HG03108 (cell line): ENCODE data around the gene EFCAB6.

Experiments used
- ATAC-seq: cut with Tn5 transposase; IDR thresholded peaks from one replicate; pipeline ENCODE4 v1.9.1; 2021; ENCODE audit warnings: moderate library complexity; ENCODE audit not compliant: unreplicated experiment

Gene EFCAB6

DNA sequence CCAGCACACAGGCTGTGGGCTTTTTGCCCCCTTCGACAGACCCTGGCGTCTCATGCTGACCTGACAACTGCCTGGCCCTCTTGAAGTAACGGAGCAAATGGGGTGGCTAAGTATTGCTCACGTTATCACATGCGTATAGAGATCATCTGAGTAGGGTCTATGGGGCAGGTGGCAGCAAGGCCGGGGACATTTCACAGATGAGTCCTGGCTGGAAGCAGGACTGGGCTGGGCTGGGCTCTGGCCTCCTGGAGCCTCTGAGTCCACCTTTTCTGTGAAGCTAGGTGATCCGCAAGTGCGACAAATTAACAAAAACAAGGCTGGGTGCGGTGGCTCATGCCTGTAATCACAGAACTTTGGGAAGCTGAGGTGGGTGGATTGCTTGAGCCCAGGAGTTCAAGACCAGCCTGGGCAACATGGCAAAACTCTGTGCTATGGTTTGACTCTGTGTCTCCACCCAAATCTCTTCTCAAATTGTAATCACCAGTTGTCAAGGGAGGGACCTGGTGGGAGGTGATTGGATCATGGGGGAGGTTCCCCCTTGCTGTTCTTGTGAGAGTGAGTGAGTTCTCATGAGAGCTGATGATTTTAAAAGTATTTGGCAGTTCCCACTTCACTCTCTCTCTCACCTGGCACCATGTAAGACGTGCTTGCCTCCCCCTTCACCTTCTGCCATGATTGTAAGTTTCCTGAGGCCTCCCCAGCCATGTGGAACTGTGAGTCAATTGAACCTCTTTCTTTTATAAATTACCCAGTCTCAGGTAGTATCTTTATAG, 278.3 kb downstream of the EFCAB6 start:
- no peak for ATAC-seq

DNA sequence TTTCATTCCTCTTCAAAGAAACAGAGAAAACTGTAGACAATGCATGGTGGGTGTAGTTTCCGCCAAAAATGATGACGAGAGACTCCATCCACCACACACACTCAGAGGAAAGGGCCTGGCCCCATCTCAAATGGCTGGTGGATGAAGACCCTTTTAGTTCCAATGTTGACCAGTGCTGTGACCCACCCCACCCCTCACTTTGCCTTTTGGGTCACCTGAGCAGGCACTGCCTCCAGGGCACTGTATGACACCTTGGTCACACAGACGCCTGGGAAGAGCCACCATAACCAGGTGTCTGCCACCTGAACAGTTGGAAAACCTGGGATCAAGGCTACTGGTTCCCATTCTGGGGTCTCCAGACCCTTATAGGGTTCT, 279.0 kb downstream of the EFCAB6 start:
- no peak for ATAC-seq

- ATAC-seq, result no peak
These were observed 279.6 kb downstream of the EFCAB6 start for GRCh38 chr22:43532301-43533155.

DNA sequence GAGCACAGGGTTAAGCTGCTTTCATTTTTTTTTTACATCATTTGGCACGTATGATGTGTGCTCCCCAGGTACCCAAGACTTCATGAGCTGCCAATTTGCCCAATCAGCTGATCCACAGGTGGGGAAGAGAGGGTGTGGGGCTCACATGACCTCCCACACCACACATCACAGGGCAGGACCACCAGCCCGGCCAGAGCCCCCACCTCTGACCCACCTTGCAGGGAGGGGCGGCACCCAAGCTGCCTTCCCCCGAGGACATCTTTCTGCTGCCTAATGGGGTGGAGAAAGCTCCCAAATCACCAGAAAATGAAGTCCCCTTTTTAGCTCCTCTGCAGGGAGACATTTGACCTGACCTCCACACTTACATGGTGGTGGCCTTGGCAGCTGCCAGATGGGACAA, 280.5 kb downstream of the EFCAB6 start:
- no peak for ATAC-seq

DNA sequence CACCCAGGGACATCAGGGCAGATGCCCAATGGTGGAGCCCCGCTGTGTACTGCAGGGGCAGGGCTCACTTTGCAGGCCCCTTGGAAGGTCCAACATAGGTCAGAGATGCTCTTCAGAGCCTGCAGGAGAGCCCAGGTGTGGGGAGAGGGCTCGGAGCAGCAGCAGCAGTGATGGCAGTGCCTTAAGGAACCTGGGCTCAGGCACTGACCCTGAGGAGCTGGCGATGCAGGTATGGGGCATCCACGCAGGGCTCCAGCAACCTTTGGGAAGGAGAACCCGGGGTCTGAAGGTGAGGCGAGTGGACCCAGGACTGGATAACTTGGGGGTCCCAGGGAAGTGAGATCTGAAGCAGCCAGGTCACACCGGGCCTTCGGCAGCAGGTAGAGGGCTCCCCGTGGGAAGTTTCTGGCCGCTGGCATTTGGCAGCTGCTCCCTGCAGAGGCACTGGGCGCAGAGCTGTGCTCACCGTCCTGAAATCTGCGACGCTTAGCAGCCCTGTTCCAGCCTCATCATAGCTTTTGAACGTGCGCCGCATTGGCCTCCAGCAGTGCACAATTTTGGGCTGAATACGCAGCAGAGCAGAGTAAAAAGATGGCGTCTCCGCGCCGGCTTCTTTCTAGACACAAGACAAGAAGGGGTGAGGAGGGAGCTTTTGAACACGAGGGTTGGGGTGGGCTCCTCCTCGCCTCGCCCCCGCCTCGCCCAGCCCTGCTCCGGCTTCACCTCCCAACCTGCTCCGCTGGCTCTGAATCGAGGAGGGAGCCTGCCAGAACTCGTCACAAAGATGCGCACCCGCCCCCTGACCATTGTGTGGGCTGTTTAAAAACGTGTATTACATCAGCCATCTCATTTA, 281.5 kb downstream of the EFCAB6 start:
- ATAC-seq, result no peak

DNA sequence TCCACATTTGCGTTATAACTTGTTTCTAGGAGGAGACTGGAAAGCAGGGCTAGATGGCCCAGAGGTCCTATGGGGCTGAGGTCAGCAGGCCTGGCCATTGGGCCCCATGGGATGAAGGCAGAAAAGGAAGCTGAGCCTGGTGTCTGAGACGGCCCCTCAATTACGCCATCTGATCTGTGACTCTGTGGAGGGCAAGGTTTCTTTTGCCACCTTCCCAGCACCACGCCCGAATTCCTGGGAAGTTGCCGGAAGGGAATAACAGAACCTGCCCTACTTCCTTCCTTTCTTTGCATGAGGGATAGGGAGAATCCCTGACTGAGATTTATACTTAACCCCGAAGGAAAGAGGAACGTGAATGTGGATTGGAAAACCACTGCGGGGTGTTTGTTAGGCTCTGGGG, 282.2 kb downstream of the EFCAB6 start:
- ATAC-seq, result no peak

DNA sequence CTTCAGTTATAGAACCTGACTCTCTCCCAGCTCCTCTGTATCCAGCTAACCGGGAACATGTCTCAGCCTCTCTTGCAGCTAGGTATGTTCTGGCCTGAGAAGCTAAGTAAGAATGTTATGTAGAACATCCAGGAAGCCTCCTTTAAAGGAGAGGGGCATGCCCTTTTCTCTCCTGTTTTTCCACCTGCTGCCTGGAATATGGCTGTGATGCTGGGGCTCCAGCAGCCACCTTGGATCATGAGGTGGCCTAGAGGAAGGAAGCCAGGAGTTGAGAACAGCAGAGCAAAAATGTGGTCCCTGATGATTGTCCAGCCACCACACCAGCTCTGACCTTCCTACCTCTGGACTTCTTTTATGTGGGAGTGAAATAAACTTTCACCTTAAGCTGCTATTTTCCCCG, 282.6 kb downstream of the EFCAB6 start:
- no peak for ATAC-seq

GRCh38 chr22:43528601-43529360, 283.3 kb downstream of the EFCAB6 start:
- no peak for ATAC-seq

DNA sequence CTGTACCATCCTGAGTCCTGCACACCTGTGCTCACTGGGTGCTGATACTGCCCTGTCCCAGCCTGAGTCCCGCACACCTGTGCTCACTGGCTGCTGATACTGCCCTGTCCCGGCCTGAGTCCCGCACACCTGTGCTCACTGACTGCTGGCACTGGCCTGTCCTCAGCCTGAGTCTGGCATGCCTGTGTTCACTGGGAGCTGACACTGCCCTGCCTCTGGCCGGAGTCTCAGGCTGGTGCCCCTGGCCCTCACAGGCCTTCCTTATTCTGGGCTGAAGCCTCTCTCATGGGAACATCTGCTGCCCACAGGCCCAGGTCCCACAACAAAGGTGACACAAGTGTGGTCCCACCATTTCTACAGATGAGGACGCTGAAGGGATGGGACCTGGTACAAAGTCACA, 285.2 kb downstream of the EFCAB6 start:
- no peak for ATAC-seq

GRCh38 chr22:43526117-43526655, 285.9 kb downstream of the EFCAB6 start:
- no peak for ATAC-seq

- ATAC-seq, result no peak
These were observed 290.4 kb downstream of the EFCAB6 start for GRCh38 chr22:43521716-43522115.

DNA sequence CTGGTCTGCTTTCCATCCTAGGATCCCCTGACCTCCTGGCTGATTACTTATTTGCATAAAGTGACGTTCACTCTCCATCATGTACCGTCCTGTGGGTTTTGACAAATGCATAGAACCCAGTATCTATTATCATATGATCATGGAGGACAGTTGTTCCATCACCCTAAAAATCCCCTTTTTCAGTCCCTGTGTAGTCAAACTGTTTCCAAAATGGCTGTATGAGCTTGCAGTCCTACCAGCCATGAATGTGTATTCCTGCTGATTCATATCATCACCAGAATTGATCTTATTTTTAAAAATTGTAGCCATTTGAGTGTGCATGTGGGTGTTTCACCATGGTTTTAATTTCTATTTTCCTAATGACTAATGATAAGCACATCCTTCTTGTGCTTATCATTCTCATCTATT, 291.5 kb downstream of the EFCAB6 start:
- no peak for ATAC-seq

- no peak for ATAC-seq
These were observed 295.0 kb downstream of the EFCAB6 start for GRCh38 chr22:43516996-43517635.

DNA sequence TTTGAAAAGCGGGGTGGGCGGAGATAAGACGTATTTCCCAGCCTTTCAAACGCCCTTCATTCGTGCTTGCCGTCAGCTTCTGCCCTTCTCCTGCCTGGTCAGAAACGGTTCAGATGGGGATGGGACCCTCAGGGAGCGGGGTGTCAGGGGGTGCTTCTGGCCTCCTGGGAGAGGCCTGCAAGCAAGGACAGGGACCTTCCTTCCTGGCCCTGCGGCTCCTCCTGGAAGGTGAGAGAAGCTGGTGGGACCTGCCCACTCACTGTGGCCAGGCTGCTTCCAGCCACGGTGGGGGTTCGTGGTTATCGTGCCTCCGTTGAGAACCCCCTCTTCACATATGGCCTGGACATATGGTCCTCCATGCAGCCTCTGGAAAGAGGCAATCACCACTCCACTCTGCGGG, 295.7 kb downstream of the EFCAB6 start:
- ATAC-seq, result no peak

DNA sequence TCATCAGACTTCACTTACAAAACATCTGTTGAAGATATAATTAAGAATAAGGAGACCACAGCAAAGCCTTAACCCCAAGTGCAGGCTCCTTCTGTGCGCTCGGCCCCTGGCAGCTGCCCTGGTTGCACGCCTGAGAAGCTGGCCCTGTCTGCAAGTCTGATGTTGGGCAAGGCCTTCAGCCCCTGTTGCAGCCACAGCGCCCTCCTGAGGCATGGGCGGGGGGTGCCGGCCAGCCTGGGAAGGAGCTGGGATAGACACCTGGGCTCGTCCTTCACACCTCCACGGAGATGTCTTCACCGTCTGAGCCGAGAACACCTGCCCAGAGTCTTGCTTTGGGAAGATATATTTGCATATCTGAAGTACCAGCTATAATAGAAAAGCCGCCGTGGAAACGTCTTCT, 296.2 kb downstream of the EFCAB6 start:
- no peak for ATAC-seq

DNA sequence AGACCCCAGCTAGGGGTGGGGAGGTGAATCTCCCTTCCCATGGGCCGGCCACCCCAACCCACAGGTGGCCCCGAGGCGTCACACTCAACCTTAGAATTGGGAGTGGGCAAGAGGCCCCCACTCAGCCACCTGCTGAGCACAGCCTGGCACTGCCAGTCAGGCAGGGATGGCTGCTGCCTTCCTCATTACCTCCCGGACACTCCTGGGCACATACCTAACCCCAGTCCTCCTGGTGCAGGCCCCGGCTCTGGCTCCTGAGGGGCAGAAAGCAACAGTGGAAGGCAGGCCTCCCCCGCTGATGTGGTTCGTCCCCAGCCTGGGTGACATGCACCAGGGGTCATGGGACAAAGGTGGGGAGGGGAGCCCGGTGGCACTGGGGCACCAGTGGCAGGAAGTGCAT, 296.7 kb downstream of the EFCAB6 start:
- ATAC-seq, result no peak

GRCh38 chr22:43514476-43515157, 297.5 kb downstream of the EFCAB6 start:
- no peak for ATAC-seq

- no peak for ATAC-seq
These were observed 299.8 kb downstream of the EFCAB6 start for GRCh38 chr22:43512279-43512678.

DNA sequence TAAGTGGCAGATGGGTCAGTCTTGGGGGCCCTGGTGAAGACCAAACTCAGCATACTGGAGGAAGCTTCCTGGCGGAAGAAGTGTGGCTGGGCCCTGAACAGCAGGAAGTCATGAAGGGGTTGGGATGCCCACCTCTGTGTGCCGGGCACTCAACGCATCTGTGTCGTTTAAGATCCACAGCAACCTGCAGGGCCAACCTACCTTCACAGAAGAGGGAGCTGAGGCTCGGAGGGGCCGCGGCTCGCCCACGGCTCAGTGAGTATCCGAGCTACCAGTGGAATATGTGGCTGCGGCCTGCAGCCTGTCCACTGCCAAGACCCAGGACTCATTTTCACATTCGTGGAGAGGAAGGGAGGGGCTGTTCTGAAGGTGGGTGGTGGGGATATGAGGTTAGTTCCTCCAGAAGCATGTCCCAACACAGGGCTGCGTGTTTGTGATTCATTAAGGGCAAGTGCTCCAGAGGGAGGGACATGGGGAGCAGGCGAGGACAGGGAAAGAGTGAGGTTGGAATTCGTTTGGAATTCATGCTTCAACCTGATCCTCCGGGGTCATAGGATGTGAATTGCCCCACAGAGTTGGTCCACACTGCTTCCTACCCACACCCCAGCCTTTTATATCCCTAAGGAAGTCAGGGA, 300.7 kb downstream of the EFCAB6 start:
- no peak for ATAC-seq
